Measurements from ENCODE around the gene KCNMA1. TPM values are rescaled to one million over a fixed set of nuclear protein-coding genes. Genes with fewer than 3 reads are reported as not detected.

The KCNMA1 gene
- total and polyA plus RNA-seq, 8 donors: 2.8 to 21.1 (median 4.3) TPM

- H3K4me3 ChIP-seq: no peak overlapping the region
- H3K27ac ChIP-seq: no peak overlapping the region
- no peaks in the 10 kb centered on the region for H3K9me3 ChIP-seq
- intact Hi-C loops (cut with DNase I): no loop called here
- TF ChIP-seq CTCF (IDR thresholded peaks at IDR 0.05): no peak
- ATAC-seq (no peak), DNase-seq (no peak)
- H3K36me3 ChIP-seq: no peaks in the 10 kb centered on the region
- H3K27me3 ChIP-seq: no peaks in the 10 kb centered on the region
- H3K4me1 ChIP-seq: no peaks in the 10 kb centered on the region
These were observed 442.5 kb downstream of the KCNMA1 start for GRCh38 chr10:77195101-77195500.

GRCh38 chr10:77193001-77193400 is 444.6 kb downstream of the KCNMA1 start:
- no peaks in the 10 kb centered on the region for H3K9me3 ChIP-seq
- intact Hi-C loops (cut with DNase I): no loop called here
- H3K27ac ChIP-seq: no peak overlapping the region
- H3K36me3 ChIP-seq: no peaks in the 10 kb centered on the region
- H3K27me3 ChIP-seq: peaks cover 0 to 7% of the 10 kb centered on the region in 2 donors
- ATAC-seq (no peak), DNase-seq (no peak)
- no peak overlapping the region for H3K4me3 ChIP-seq
- no peak for TF ChIP-seq CTCF (IDR thresholded peaks at IDR 0.05)
- no peaks in the 10 kb centered on the region for H3K4me1 ChIP-seq

GRCh38 chr10:77192402-77192801 is 445.2 kb downstream of the KCNMA1 start:
- intact Hi-C loops (cut with DNase I): no loop called here
- Histone ChIP-seq H3K9me3 (no peaks in the 10 kb centered on the region), H3K4me3 (no peak overlapping the region), H3K36me3 (no peaks in the 10 kb centered on the region), H3K27ac (no peak overlapping the region), H3K4me1 (no peaks in the 10 kb centered on the region), H3K27me3 (peaks cover 0 to 7% of the 10 kb centered on the region in 2 donors)
- TF ChIP-seq CTCF (IDR thresholded peaks at IDR 0.05): no peak
- no peak for DNase-seq
- no peak for ATAC-seq

GRCh38 chr10:77191324-77192049 is 446.1 kb downstream of the KCNMA1 start:
- DNase-seq (no peak), ATAC-seq (no peak)
- H3K4me1 ChIP-seq: no peaks in the 10 kb centered on the region
- H3K4me3 ChIP-seq: no peak overlapping the region
- H3K27ac ChIP-seq: no peak overlapping the region
- H3K36me3 ChIP-seq: no peaks in the 10 kb centered on the region
- TF ChIP-seq CTCF (IDR thresholded peaks at IDR 0.05): no peak
- intact Hi-C loops (cut with DNase I): no loop called here
- no peaks in the 10 kb centered on the region for H3K9me3 ChIP-seq
- peaks cover 0 to 10% of the 10 kb centered on the region in 2 donors for H3K27me3 ChIP-seq

- Histone ChIP-seq H3K9me3 (no peaks in the 10 kb centered on the region), H3K27me3 (peaks cover 0 to 10% of the 10 kb centered on the region in 2 donors)
- ATAC-seq: no peak
These were observed 447.3 kb downstream of the KCNMA1 start for GRCh38 chr10:77190291-77190690.

More at GRCh38 chr10:77190291-77190690, 447.3 kb downstream of the KCNMA1 start:
- intact Hi-C loops (cut with DNase I): no loop called here
- no peaks in the 10 kb centered on the region for H3K4me1 ChIP-seq
- no peak for TF ChIP-seq CTCF (IDR thresholded peaks at IDR 0.05)
- H3K27ac ChIP-seq: no peak overlapping the region
- no peak for DNase-seq
- H3K4me3 ChIP-seq: no peak overlapping the region
- H3K36me3 ChIP-seq: no peaks in the 10 kb centered on the region

Measured in left lung (tissue), 10 donors.